Choroid plexus epithelial cell (primary cell): ENCODE results near the gene NACC2.

Experiments
- DNase-seq: peaks from one replicate; pipeline ENCODE4 v3.0.0-alpha.2; 2010; ENCODE audit warnings: low read depth
- H3K4me3 ChIP-seq: 2 replicates; pipeline ENCODE4 v1.5.1; 2011; ENCODE audit warnings: low read depth, mild to moderate bottlenecking, control low read depth, low read length, moderate library complexity
- TF ChIP-seq, protein P1 (sequence below): conservative IDR thresholded peaks from 2 replicates; pipeline ENCODE4 v1.5.1; 2011; ENCODE audit warnings: low read depth, mild to moderate bottlenecking, control low read depth, inconsistent platforms, low read length, moderate library complexity

NACC2 gene

DNA sequence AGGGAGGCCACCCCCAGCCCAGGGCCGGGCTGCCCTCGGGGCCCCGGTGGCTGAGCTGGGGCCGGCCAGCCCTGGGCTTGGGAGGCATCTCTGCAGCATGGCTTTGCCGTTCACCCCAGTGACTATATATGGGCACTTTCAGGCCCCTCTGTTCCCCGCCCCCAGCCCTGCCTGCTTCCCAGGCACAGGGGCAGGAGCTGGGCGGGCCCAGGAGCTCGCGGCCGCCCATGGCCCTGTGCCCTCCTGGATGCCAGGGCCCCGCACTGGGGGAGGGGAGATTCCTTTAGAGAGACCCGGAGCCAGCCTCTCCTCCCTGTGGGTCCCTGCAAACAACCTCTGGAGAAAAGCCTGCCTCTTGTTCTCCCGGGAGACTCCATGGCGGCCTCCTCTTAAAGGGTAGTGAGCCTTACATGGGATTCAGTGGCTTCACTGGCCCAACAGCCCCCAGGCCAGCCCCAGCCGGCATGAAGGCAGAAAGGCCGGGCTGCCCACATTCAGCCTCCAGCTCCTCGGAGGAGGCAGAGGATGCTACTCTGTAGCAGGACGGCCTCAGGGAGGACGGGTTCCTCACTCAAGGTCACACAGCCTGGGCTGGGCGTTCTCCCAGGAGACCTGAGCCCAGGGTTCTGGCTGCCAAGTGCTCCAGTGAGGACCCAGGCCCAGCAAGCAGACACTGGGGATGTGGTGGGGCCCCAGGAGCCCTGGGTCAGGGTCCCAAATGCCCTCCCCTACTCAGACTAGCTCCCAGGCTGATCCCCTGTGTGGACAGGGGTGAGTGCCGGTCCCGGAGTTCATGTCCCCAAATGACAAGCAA lies 4.1 kb downstream of the NACC2 start:
- no peak for DNase-seq
- TF ChIP-seq, protein P1, sequence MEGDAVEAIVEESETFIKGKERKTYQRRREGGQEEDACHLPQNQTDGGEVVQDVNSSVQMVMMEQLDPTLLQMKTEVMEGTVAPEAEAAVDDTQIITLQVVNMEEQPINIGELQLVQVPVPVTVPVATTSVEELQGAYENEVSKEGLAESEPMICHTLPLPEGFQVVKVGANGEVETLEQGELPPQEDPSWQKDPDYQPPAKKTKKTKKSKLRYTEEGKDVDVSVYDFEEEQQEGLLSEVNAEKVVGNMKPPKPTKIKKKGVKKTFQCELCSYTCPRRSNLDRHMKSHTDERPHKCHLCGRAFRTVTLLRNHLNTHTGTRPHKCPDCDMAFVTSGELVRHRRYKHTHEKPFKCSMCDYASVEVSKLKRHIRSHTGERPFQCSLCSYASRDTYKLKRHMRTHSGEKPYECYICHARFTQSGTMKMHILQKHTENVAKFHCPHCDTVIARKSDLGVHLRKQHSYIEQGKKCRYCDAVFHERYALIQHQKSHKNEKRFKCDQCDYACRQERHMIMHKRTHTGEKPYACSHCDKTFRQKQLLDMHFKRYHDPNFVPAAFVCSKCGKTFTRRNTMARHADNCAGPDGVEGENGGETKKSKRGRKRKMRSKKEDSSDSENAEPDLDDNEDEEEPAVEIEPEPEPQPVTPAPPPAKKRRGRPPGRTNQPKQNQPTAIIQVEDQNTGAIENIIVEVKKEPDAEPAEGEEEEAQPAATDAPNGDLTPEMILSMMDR, result no peak
- no peak overlapping the region for H3K4me3 ChIP-seq

DNA sequence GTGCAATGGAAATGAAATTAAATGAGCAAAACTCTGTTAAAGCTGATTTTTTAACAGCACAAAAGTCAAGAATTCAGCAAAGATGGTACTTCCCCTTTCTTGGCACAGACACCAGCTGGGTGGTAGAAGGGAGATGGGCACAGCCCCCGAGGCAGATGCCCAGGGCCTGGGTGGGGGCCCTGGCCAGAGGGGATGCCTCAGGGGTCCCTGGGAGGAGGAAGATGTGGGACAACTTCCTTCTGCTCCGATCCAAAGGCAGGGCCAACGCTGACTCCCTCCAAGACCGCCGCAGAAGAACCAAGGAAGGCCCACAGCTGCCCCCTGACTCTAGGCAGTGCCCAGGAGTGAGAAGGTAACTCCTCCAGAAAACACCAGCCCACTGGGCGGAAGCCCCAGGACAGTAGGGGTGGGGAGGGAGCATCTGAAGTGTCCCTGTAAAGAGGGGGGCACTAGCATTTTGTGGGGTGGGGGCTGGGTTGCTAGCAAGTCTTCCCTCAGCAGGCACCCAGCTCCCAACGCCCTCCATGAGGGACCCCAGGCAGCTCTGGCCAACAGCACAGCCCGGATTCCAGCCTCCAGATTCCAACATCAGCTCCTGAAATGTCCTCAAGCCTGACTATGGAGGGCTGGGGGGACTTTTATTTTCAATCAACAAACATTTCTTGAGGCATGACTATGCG lies 4.9 kb downstream of the NACC2 start:
- DNase-seq, result no peak
- TF ChIP-seq, protein P1, result no peak
- no peak overlapping the region for H3K4me3 ChIP-seq

DNA sequence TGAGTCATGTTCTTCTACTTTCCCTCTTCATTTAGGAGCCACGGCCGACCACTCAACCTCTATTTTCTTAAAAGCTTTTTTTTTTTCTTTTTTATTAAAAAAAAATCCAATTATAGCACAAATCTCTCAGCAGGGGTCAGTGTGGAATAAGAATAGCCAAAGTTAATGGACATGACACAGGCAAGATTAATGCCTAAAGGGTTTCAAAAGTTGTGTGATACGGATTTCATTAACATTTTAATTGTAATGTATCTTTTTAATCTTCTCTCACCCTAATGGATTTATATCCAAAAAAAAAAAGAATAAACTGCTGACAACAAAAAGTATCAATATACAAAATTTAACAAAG lies 5.4 kb downstream of the NACC2 start:
- peak; percentile 61 for DNase-seq
- TF ChIP-seq, protein P1, result peak; percentile 45
- no peak overlapping the region for H3K4me3 ChIP-seq

DNA sequence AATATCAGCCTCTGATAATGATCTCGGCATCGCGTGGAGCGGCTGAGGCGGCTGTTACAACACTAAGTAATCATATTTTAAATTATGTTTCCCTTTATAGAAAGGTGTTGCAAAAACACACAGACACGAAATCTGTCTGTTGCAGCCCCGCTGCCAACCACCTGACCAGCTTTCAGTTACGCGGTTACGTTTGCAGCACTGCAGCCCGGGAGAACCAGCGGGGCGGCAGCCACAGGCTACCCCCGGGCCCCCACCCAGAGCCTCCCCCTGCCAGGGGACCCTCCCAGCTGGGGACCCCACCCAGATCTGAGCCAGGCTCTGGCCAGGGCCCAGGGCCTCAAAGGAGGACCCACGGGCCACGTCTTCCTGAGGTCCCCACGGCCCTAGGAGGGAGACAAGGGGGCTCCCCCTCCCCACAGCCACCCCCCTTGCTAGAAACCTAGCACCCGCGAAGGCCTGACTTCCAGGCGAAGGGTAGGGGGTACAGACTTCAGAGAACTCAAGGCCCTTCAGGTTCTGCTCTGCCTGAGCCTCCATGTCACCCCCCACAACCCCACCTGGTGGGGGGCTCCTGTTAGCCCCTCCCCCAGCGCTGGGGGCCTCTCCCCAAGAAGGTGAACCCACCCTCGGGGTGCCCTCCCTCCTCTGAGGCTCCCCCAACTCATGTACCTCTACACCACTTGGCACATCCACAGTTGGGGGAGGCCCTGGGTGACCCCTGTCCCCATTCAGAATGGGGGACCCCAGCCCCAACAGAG lies 6.0 kb downstream of the NACC2 start:
- DNase-seq, result no peak
- TF ChIP-seq, protein P1, result no peak
- H3K4me3 ChIP-seq, result no peak overlapping the region

DNA sequence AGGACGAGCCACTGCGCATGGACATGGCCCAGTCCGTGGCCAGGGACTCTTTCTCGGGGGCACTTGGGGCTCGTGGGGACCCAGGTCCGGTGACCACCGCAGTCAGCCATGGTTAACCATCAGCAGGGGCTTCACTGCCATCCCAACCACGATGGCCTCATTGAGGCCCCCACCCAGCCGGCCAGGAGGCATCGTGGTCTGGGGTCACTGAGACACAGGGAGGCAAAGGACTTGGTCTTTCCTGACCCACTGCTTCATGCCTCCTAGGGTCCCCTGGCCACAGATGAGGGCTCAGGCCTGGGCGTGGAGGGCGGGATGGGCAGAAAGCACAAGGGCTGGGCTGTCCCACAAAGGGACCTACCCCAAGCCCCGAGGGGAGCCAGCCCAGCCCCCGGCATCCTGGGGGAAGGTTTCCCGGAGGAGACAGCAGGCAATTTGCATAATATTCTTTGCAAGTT lies 6.6 kb downstream of the NACC2 start:
- DNase-seq, result no peak

DNA sequence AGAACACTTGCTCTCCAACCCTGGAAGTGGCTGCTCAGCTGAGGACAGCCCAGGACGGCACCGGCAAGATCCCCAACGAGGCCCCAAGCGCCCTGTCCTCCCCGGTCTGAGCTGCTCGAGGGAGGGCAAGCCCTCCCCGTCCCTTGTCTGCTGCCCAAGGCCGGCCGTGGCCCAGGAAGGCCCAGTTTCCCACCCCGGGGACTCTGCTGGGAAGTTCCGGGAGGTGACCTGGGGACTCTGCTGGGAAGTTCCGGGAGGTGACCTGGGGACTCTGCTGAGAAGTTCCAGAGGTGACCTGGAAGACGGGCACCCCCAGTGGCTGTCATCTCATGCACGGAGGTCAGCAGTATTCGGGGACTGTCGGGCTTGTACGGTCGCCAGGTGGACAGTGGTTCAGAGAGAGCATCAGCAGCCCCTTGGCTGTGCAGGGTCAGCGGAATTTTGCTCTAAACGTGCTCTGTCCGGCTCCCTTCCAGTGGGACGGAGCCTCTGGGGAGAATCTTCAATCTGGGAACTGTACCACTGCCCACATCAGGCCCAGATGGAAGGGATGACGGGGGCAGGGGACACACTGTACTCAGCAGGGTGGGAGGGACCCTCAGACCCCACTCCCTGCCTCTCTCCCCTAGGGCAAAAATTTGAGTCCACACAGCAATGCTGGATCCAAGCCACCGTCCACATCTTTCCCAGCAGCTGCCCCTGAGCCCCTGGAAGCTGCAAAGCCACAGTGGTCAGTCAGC lies 7.2 kb downstream of the NACC2 start:
- TF ChIP-seq, protein P1, result no peak
- DNase-seq, result no peak

More for the DNA sequence above, 6.6 kb downstream of the NACC2 start:
- TF ChIP-seq, protein P1, result no peak
- no peak overlapping the region for H3K4me3 ChIP-seq

More for the DNA sequence above, 7.2 kb downstream of the NACC2 start:
- no peak overlapping the region for H3K4me3 ChIP-seq
